Choroid plexus epithelial cell (primary cell): Measurements from ENCODE around the gene CRPPA.
A peak's percentile ranks its signal among the peaks of the same experiment; 100 is the strongest.

Experiments used
- DNase-seq: peaks from one replicate; pipeline ENCODE4 v3.0.0-alpha.2; 2010; ENCODE audit warnings: low read depth
- H3K4me3 ChIP-seq: 2 replicates; pipeline ENCODE4 v1.5.1; 2011; ENCODE audit warnings: low read depth, mild to moderate bottlenecking, control low read depth, low read length, moderate library complexity
- CTCF ChIP-seq: conservative IDR thresholded peaks from 2 replicates; pipeline ENCODE4 v1.5.1; 2011; ENCODE audit warnings: low read depth, mild to moderate bottlenecking, control low read depth, inconsistent platforms, low read length, moderate library complexity

The CRPPA gene

GRCh38 chr7:16402940-16403339, 18.4 kb downstream of the CRPPA start:
- H3K4me3 ChIP-seq = no peak overlapping the region
- TF ChIP-seq CTCF = no peak
- no peak for DNase-seq

GRCh38 chr7:16402091-16402490, 19.2 kb downstream of the CRPPA start:
- no peak for DNase-seq
- no peak overlapping the region for H3K4me3 ChIP-seq
- TF ChIP-seq CTCF = no peak

- DNase-seq = no peak
- TF ChIP-seq CTCF = no peak
- H3K4me3 ChIP-seq = no peak overlapping the region
Measured at GRCh38 chr7:16400893-16401275, 20.5 kb downstream of the CRPPA start.

GRCh38 chr7:16399916-16400892, 21.1 kb downstream of the CRPPA start:
- DNase-seq = no peak
- no peak overlapping the region for H3K4me3 ChIP-seq
- no peak for TF ChIP-seq CTCF

- peak; percentile 22 for DNase-seq
- no peak for TF ChIP-seq CTCF
- H3K4me3 ChIP-seq = no peak overlapping the region
Measured at GRCh38 chr7:16399265-16399831, 22.0 kb downstream of the CRPPA start.

- no peak for TF ChIP-seq CTCF
- no peak for DNase-seq
- H3K4me3 ChIP-seq = no peak overlapping the region
Measured at GRCh38 chr7:16398146-16399017, 23.0 kb downstream of the CRPPA start.
